Stimulated activated CD8-positive, alpha-beta memory T cell treated with anti-CD3 and anti-CD28 coated beads, Interleukin-4, amount 100 ng/mL, for 1 hour (primary cell): ENCODE data around the gene NUPR1.
"Not testable (repeated sequence)": the region's sequence is repeated elsewhere in the genome, so short reads cannot be mapped to it uniquely, and the experiment has no call there.

Source experiments
- DNase-seq, 2 donors: peaks; one replicate each; pipeline ENCODE4 v3.0.0-alpha.2; 2020; ENCODE audit warnings: low read depth in 2 of 2, low spot score in 1 of 2

The NUPR1 gene

DNA sequence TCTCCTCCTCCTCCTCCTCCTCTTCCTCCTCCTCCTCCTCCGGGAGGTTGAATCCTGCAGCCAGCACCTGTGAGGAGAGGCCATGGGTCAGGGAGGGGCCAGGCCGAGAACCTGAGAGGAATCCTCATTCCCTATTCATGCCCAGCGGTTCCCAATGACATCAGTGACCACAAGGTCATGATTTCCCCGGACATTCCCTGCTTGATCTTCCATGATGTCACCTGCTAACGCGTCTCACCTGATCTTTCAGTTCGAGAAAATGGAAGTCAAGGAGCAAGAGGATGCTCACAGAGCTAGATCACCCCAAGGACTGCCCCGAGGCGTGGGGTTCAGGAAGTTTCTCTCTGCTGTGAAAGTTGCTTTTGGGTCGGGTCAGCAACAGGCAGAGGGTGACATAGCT lies 38.9 kb downstream of the NUPR1 start:
- DNase-seq: no peak

DNA sequence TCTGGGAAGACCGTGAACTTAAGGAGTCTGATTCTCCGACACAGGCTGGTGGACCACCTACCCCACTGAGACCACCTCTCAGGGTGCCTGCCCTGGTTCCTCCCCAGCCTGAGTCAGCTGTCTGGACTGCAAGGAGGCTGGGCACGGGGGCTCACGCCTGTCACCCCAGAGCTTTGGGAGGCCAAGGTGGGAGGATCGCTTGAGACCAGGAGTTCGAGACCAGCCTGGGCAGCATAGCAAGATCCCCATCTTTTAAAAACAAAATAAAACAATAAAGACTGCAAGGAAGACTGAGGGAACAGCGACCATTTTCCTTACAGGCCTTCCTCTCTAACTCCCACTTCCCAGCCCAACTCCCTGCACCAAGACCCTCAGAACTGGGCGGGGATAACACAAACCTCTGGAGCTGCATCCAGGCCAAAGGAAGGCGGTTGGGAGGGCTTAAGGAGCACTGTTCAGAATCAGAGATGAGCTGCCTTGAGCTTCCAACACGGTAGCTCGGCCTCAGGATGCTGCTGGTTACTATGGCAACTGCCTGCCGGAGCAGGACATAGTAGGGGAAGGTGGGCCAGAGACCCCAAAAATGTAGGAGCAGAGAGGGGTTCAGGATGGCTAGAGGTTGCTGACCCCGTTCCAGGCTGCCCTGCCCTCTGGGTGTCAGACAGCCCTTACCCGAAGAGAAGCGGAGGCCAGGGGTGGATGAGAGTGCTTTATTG lies 40.0 kb downstream of the NUPR1 start:
- DNase-seq: no peak

DNA sequence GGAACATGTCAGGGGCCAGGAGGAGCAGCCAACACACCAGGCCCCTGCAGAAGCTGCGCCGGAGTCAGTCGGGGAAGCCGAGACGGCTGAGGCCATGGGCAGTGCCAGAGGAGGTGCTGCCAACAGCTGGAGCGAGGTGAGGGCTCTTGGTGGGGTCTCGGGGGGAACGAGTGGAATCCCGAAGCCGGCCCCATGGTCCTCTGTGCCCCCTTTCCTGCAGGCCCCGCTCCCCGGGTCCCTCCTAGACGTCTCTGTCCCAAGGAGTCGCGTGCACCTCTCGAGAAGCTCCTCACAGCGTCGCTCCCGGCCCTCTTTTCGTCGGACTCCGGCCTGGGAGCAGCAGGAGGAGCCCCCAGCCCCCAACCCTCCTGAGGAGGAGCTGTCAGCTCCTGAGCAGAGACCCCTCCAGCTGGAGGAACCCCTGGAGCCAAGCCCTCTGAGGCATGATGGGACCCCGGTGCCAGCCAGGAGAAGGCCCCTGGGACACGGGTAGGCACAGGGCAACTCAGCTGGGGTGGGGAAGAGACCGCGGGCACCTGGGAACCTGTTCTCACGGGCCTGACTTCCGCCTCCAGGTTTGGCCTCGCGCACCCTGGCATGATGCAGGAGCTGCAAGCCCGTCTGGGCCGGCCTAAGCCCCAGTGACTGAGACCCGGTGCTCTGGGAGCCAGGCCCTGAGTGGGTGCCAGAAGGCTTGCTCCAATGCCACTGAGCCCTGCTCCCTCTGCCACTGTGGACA lies 40.7 kb downstream of the NUPR1 start:
- no peak for DNase-seq

DNA sequence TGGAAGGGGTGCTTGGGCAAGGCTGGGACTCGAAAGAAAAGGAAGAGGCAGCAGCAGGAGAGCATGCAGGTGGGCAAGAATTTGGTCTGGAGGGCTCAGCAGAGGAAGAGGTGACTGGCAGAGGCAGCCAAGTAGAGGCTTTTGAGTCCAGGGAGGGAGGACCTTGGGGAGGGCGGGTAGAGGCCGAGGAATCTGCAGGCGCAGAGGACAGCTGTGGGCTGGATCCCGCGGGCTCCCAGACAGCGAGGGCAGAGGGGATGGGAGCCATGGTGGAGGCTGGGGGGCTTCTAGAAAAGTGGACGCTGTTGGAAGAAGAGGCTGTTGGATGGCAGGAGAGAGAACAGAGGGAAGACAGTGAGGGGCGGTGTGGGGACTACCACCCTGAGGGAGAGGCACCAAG lies 41.4 kb downstream of the NUPR1 start:
- no peak for DNase-seq

DNA sequence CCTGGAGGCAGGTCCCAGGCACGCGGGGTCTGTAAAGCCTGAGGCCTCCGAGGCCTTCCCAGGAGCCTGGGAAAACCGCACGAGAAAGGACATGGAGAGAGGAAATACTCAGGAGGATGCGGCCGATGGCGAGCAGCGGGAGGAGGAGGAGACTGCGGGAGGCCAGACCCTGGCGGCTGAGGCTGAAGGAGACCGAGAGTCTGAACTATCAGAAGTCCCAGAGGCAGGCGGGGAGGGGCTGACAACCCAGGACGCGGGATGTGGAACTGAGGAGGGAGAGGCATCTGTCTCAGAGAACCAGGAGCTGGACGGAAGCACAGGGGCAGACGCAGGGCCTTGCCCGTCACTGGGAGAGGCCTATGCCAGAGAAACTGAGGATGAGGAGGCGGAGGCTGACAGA lies 41.9 kb downstream of the NUPR1 start:
- no peak for DNase-seq

DNA sequence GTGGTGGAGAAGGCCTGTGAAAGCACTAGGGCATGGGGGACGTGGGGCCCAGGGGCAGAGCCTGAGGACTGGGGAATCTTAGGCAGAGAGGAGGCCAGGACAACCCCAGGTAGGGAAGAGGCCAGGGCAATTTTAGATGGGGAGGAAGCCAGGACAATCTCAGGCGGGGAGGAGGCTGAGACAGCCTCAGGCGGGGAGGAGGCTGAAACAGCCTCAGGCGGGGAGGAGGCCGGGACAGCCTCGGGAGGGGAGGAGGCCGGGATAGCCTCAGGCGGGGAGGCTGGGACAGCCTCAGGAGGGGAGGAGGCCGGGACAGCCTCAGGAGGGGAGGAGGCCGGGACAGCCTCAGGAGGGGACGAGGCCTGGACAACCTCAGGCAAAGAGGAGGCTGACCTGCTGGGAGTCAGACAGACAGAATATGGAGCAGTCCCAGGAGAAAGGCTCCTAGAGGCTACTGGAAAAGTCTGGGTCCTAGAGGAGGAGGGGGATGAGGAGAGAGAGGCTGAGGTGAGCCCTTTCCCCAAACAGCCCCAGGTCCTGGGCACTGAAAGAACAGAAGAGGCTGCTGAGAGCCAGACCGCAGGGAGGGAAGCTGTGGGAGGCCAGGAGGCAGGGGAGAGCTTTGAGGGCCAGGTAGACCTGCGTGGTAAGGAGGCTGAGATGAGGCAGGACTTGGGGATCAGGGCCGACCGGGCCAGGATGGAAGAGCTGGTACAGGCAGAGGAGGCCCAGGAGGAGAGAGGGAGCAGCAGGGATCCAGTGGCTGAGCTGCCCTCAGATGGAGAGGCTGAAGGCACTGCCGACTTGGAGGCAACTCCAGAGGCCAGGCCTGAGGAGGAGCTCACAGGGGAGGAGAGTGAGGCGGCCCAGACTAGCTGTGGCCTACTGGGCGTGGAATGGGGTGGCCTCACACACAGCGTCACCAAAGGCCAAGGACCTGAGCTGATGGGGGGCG lies 42.7 kb downstream of the NUPR1 start:
- DNase-seq: no peak

DNA sequence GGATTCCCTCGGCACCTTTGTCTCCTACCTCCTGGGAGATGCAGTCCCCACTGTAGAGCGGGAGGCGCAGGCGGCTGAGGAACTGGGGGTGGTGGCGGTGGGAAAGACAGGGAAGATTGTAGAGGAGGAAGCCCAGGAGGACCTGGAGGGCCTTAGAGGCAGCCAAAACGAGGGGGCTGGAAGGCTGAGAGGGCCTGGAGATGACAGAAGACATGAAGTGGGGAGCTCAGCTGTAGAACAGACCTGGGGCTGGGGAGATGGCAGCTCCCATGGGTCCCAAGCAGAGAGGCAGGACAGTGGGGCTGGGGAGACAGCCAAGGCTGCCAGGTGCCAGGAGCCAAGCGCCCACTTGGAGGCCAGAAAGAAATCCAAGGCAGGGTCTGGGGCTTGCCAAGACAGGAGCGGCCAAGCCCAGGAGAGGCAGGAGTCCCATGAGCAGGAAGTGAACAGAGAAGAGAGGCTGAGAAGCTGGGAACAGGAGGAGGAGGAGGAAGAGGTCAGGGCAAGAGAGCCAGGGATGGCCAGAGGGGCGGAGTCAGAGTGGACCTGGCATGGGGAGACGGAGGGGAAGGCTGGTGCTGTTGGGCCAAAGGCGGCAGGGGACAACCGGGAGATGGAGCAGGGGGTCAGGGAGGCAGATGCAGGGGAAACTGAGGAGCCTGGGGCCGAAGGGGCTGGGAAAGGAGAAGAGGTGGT lies 43.5 kb downstream of the NUPR1 start:
- no peak for DNase-seq

DNA sequence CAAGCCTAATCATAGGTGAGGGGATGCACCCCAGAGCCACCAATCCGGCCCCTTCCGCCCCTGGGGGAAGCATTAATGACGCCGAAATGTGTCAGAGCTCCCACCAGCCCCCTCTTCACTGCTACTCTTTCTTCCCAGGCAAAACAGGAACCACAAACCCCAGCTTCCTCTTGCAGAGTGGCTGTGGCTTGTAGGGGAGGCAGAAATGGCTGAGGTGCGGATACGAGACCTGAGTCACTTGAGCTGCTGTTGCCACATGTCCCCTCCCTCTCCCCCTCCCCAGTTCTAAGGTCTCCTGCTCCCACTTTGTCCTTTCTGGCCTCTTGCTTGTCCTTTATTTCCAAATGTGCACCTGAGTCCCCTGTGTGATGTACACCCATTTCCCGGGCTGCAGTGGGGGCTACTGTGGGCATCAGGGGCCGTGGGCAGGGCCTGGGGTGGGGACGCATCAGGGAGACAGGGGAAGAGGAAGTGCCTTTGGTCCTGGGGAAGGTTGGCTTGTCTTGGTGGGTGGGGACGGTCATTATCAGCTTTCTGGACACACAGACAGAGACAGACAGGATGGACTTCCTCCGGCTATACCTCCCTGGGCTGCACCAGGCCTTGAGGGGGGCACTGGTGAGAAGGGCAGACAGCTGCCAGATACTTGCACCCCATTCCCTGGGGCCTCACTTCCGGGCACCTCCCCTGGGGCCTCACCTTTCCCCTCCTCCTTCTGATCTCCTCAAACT lies 44.5 kb downstream of the NUPR1 start, which contains the start of gene APOBR:
APOBR (plus strand) TSS at position 523 of the 731 bp plus-strand sequence; CDS start at position 562, 39 bp downstream.
- DNase-seq: peak; percentile 64 to 74

DNA sequence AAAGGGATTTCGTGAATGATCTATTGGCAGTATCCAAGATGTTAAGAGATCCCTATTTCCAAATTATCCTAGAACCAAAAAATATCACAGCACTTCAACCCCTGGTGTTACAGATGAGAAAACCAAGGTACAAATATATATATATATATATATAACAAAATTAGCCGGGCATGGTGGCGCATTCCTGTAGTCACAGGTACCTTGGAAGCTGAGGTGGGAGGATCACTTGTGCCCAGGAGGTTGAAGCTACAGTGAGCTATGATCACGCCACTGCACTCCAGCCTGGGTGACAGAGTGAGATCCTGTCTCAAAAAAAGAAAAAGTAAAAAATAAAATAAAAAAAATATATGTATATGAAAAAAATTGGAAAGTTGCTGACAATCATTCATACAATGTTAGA lies 46.3 kb downstream of the NUPR1 start:
- no peak for DNase-seq

DNA sequence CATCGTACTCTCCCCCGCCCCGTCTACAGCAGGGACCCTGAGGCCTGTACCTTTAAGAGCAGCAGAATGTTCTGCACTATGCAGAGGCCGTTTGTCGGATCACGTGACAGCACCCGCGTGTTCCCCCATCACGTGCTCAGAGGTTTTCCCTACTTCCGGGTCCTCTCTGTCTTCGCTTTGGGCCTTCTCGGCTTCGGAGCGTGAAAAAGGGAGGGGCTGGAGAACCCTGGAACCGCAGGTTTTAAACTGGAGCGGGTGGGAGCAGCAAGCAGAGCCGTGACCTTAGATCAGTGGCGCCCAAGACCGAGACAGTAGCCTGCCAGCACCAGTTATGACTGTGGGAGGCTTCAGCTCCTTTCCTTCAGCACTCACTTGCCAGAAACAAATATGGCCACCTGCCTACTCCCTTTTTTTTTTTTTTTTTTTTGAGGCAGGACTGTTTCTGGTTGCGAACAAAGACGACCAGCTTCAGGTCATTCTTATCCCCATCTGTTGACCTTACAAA lies 46.8 kb downstream of the NUPR1 start, which contains the start of gene CLN3:
CLN3 (minus strand) TSS at position 105 of the 505 bp plus-strand sequence. CDS start 315 bp downstream, outside the sequence.
- peak; percentile 72 for DNase-seq

DNA sequence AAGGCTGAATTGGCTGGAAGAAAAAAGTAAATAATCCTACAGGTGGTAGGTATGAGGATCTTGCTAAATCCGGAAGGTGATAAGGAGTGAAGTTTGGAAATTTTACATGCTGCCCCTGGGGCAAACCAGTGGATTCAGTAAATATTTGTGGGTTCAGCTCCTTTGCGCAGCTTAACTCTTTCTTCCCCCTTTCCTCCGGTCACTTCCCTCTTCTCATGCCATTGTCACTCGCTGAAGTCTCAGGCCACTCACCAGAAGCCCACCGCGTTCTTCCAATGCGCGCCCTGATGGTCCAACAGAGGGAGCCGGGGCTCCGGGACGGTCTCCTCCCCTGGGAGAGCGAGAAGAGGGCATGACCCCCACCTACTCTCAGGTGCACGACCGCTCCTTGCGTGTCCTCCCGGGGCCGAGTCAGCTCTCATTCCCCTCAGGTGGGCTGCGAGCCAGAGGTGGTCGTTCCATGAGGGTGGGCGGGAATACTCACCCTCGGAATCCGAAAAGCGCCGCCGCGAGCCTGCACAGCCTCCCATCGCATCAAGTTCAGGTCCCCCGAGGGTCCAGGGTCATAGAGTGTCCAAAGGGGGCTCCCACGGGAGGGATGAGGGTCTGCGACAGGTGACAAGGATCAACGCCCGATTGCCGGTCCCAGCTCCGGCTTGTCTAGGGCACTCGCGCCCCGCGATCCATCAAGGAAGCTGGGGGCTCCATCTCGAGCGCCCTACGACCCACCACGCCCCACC lies 47.4 kb downstream of the NUPR1 start:
- DNase-seq: no peak

DNA sequence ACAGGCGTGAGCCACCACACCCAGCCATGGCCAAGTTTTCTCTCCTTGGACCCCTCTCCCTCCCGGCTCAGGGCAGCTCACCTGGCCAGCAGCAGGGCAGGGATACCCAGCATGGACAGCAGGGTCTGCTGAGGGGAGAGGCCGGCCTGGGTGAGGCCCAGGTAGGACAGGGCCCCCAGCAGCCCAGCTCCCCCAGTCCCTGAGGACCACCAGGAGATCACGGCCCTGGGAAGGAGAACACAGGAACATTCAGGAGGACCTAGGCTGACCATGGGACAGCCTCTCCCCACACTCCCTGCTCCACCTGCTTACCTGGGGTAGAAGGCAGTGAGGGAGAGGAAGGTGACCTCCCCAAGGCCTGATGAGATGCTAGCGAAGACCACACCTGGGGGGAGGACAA lies 52.5 kb downstream of the NUPR1 start:
- DNase-seq: no peak

DNA sequence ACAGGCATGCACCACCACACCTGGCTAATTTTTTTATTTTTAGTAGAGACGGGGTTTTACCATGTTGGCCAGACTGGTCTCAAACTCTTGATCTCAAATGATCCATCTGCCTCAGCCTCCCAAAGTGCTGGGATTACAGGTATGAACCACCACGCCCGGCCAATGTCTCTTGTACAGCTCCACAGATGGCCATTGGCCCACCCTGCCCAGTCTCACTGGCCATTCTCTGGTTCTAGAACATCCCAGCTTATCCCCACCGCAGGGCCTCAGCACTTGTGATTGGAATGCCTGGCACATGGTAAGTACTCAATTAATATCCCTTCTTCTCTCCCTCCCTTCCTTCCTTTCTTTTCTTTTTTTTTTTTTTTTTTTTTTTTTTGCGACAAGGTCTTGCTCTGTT lies 55.4 kb downstream of the NUPR1 start:
- DNase-seq: not testable (repeated sequence)
